Measurements from ENCODE around the gene ACSL3. TPM values are rescaled to one million over a fixed set of nuclear protein-coding genes. Genes with fewer than 3 reads are reported as not detected.

The ACSL3 gene
- total RNA-seq, 1 experiment from 2014 or later = 100 TPM

DNA sequence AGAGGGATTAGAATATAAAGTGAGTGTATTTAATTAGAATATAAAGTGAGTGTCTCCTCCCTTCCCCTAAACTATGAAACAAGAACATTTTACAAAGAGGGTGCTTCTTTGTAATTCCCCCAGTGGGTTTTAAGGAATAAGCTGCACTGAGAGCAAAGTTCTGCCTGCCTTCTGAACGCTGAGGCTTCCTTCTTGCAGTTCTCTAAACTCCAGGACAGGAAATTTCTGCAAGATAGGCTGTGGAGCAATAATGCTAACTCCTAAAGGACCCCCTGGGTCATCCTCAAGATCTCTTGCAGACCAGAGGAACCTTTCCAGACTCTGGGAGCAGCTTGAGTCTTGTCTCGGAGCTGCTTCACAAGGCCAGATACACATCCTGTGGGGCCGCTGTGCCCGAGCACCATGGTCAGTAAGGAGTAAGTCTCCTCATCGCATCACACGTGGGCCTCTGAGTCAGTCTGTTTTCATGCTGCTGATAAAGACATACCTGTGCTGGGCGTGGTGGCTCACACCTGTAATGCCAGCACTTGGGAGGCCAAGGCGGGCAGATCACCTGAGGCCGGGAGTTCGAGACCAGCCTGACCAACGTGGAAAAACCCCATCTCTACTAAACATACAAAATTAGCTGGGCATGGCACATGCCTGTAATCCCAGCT, 103.7 kb downstream of the ACSL3 start:
- POLR2A ChIA-PET = no interaction called here
- ATAC-seq (no peak), DNase-seq (ENCODE audit: low spot score) (no peak)
- Mint-ChIP-seq H3K9me3 (peaks cover 32% of the 10 kb centered on the region), H3K4me1 (peaks cover 8% of the 10 kb centered on the region), H3K27ac (no peak overlapping the region), H3K27me3 (ENCODE audit: low read depth) (no peaks in the 10 kb centered on the region; the same call in 1 of the 2 replicates), H3K36me3 (peaks cover 7% of the 10 kb centered on the region), H3K4me3 (no peak overlapping the region)
- CTCF ChIA-PET = no interaction called here
- TF ChIP-seq, protein P1, sequence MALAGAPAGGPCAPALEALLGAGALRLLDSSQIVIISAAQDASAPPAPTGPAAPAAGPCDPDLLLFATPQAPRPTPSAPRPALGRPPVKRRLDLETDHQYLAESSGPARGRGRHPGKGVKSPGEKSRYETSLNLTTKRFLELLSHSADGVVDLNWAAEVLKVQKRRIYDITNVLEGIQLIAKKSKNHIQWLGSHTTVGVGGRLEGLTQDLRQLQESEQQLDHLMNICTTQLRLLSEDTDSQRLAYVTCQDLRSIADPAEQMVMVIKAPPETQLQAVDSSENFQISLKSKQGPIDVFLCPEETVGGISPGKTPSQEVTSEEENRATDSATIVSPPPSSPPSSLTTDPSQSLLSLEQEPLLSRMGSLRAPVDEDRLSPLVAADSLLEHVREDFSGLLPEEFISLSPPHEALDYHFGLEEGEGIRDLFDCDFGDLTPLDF (CRISPR knock-in tag; IDR thresholded peaks at IDR 0.05) = no peak
- no peak for TF ChIP-seq MXD4 (CRISPR knock-in tag; IDR thresholded peaks at IDR 0.05; ENCODE audit: borderline replicate concordance)
- TF ChIP-seq RELA (CRISPR knock-in tag; IDR thresholded peaks at IDR 0.05; ENCODE audit: borderline replicate concordance) = no peak
- TF ChIP-seq ZNF317 (CRISPR knock-in tag; IDR thresholded peaks at IDR 0.05; ENCODE audit: borderline replicate concordance, low read depth) = no peak
- no peak for TF ChIP-seq TP53 (CRISPR knock-in tag; IDR thresholded peaks at IDR 0.05)
- TF ChIP-seq, protein P2, sequence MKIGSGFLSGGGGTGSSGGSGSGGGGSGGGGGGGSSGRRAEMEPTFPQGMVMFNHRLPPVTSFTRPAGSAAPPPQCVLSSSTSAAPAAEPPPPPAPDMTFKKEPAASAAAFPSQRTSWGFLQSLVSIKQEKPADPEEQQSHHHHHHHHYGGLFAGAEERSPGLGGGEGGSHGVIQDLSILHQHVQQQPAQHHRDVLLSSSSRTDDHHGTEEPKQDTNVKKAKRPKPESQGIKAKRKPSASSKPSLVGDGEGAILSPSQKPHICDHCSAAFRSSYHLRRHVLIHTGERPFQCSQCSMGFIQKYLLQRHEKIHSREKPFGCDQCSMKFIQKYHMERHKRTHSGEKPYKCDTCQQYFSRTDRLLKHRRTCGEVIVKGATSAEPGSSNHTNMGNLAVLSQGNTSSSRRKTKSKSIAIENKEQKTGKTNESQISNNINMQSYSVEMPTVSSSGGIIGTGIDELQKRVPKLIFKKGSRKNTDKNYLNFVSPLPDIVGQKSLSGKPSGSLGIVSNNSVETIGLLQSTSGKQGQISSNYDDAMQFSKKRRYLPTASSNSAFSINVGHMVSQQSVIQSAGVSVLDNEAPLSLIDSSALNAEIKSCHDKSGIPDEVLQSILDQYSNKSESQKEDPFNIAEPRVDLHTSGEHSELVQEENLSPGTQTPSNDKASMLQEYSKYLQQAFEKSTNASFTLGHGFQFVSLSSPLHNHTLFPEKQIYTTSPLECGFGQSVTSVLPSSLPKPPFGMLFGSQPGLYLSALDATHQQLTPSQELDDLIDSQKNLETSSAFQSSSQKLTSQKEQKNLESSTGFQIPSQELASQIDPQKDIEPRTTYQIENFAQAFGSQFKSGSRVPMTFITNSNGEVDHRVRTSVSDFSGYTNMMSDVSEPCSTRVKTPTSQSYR (CRISPR knock-in tag; IDR thresholded peaks at IDR 0.05) = no peak
- TF ChIP-seq, protein P3, sequence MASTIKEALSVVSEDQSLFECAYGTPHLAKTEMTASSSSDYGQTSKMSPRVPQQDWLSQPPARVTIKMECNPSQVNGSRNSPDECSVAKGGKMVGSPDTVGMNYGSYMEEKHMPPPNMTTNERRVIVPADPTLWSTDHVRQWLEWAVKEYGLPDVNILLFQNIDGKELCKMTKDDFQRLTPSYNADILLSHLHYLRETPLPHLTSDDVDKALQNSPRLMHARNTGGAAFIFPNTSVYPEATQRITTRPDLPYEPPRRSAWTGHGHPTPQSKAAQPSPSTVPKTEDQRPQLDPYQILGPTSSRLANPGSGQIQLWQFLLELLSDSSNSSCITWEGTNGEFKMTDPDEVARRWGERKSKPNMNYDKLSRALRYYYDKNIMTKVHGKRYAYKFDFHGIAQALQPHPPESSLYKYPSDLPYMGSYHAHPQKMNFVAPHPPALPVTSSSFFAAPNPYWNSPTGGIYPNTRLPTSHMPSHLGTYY (CRISPR knock-in tag; IDR thresholded peaks at IDR 0.05) = no peak
- TF ChIP-seq, protein P4, sequence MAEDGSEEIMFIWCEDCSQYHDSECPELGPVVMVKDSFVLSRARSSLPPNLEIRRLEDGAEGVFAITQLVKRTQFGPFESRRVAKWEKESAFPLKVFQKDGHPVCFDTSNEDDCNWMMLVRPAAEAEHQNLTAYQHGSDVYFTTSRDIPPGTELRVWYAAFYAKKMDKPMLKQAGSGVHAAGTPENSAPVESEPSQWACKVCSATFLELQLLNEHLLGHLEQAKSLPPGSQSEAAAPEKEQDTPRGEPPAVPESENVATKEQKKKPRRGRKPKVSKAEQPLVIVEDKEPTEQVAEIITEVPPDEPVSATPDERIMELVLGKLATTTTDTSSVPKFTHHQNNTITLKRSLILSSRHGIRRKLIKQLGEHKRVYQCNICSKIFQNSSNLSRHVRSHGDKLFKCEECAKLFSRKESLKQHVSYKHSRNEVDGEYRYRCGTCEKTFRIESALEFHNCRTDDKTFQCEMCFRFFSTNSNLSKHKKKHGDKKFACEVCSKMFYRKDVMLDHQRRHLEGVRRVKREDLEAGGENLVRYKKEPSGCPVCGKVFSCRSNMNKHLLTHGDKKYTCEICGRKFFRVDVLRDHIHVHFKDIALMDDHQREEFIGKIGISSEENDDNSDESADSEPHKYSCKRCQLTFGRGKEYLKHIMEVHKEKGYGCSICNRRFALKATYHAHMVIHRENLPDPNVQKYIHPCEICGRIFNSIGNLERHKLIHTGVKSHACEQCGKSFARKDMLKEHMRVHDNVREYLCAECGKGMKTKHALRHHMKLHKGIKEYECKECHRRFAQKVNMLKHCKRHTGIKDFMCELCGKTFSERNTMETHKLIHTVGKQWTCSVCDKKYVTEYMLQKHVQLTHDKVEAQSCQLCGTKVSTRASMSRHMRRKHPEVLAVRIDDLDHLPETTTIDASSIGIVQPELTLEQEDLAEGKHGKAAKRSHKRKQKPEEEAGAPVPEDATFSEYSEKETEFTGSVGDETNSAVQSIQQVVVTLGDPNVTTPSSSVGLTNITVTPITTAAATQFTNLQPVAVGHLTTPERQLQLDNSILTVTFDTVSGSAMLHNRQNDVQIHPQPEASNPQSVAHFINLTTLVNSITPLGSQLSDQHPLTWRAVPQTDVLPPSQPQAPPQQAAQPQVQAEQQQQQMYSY (CRISPR knock-in tag; IDR thresholded peaks at IDR 0.05) = no peak
- TF ChIP-seq, protein P5, sequence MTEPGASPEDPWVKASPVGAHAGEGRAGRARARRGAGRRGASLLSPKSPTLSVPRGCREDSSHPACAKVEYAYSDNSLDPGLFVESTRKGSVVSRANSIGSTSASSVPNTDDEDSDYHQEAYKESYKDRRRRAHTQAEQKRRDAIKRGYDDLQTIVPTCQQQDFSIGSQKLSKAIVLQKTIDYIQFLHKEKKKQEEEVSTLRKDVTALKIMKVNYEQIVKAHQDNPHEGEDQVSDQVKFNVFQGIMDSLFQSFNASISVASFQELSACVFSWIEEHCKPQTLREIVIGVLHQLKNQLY (CRISPR knock-in tag; IDR thresholded peaks at IDR 0.05) = no peak
- TF ChIP-seq, protein P6, sequence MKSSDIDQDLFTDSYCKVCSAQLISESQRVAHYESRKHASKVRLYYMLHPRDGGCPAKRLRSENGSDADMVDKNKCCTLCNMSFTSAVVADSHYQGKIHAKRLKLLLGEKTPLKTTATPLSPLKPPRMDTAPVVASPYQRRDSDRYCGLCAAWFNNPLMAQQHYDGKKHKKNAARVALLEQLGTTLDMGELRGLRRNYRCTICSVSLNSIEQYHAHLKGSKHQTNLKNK (CRISPR knock-in tag; IDR thresholded peaks at IDR 0.05) = no peak
- TF ChIP-seq TEAD4 (CRISPR knock-in tag; IDR thresholded peaks at IDR 0.05) = no peak
- TF ChIP-seq, protein P7, sequence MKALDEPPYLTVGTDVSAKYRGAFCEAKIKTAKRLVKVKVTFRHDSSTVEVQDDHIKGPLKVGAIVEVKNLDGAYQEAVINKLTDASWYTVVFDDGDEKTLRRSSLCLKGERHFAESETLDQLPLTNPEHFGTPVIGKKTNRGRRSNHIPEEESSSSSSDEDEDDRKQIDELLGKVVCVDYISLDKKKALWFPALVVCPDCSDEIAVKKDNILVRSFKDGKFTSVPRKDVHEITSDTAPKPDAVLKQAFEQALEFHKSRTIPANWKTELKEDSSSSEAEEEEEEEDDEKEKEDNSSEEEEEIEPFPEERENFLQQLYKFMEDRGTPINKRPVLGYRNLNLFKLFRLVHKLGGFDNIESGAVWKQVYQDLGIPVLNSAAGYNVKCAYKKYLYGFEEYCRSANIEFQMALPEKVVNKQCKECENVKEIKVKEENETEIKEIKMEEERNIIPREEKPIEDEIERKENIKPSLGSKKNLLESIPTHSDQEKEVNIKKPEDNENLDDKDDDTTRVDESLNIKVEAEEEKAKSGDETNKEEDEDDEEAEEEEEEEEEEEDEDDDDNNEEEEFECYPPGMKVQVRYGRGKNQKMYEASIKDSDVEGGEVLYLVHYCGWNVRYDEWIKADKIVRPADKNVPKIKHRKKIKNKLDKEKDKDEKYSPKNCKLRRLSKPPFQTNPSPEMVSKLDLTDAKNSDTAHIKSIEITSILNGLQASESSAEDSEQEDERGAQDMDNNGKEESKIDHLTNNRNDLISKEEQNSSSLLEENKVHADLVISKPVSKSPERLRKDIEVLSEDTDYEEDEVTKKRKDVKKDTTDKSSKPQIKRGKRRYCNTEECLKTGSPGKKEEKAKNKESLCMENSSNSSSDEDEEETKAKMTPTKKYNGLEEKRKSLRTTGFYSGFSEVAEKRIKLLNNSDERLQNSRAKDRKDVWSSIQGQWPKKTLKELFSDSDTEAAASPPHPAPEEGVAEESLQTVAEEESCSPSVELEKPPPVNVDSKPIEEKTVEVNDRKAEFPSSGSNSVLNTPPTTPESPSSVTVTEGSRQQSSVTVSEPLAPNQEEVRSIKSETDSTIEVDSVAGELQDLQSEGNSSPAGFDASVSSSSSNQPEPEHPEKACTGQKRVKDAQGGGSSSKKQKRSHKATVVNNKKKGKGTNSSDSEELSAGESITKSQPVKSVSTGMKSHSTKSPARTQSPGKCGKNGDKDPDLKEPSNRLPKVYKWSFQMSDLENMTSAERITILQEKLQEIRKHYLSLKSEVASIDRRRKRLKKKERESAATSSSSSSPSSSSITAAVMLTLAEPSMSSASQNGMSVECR (CRISPR knock-in tag; IDR thresholded peaks at IDR 0.05; ENCODE audit: borderline replicate concordance) = no peak
- TF ChIP-seq ZNF263 (CRISPR knock-in tag; IDR thresholded peaks at IDR 0.05; ENCODE audit: low read depth) = no peak
- TF ChIP-seq SMAD4 (CRISPR knock-in tag; IDR thresholded peaks at IDR 0.05) = no peak

All from WTC11 (cell line).